SU-DHL-6 (cell line): ENCODE results near the gene GGA1.

ENCODE experiments used
- EZH2phosphoT487 ChIP-seq: fragments of 200-600 bp; sonication (generic), shearing (Covaris generic); conservative IDR thresholded peaks from 2 replicates; pipeline ENCODE4 v1.6.1; 2018; ENCODE audit warnings: mild to moderate bottlenecking, antibody characterized with exemption, low read length, moderate library complexity, mixed read lengths
- TF ChIP-seq, protein P1 (sequence below): fragments of 200-600 bp; sonication (generic); IDR thresholded peaks from one replicate; pipeline ENCODE4 v1.5.1; 2017; ENCODE audit warnings: antibody characterized with exemption, mild to moderate bottlenecking, low read length, moderate library complexity; ENCODE audit not compliant: insufficient read depth, poor library complexity, severe bottlenecking

DNA sequence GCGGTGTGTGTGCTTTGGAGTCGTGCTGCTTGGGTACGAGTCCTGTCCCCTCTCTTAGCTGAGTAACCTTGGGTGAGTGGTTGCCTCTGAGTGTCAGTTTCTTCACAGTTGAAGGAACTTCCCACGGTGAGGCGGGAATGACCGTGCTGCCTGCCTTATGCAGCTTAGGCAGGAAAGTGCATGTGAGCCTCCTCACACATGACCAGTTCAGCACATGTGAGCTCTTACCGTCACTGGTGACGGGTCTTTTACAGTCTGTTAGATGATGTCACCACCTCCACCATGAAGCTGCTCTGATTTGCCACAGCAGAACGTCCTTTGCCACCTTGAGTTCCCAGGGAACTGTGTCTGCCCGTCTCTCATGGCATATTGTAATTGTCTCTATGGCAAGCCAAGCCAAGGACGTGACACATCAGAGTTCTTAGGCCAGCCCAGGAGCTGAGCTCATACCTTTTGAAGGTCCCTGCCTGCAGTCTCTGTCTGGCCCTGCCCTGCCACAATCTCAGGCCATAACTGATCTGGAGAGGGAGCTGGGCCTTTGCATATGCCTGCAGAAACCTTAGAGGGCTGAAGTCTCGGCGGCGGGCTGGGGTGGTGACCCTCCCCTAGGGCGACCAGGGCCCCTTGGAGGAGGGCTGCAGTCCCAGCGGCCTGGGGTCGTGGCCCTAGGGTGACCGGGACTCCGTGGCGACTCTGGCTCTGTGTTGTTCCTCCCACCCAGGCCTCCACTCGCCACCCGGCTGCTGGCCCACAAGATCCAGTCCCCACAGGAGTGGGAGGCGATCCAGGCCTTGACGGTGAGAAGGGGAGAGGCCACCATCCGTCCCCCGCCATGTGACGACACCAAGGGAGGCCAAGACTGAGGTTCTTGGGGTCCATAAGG lies 7.8 kb downstream of the GGA1 start:
- TF ChIP-seq, protein P1, sequence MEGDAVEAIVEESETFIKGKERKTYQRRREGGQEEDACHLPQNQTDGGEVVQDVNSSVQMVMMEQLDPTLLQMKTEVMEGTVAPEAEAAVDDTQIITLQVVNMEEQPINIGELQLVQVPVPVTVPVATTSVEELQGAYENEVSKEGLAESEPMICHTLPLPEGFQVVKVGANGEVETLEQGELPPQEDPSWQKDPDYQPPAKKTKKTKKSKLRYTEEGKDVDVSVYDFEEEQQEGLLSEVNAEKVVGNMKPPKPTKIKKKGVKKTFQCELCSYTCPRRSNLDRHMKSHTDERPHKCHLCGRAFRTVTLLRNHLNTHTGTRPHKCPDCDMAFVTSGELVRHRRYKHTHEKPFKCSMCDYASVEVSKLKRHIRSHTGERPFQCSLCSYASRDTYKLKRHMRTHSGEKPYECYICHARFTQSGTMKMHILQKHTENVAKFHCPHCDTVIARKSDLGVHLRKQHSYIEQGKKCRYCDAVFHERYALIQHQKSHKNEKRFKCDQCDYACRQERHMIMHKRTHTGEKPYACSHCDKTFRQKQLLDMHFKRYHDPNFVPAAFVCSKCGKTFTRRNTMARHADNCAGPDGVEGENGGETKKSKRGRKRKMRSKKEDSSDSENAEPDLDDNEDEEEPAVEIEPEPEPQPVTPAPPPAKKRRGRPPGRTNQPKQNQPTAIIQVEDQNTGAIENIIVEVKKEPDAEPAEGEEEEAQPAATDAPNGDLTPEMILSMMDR = no peak
- no peak for TF ChIP-seq EZH2phosphoT487
